ENCODE results near the gene ZNF492. TPM values are rescaled to one million over a fixed set of nuclear protein-coding genes. Genes with fewer than 3 reads are reported as not detected.

ZNF492 gene
- polyA plus RNA-seq (2012; ENCODE audit: insufficient read depth, insufficient read length), result not detected

DNA sequence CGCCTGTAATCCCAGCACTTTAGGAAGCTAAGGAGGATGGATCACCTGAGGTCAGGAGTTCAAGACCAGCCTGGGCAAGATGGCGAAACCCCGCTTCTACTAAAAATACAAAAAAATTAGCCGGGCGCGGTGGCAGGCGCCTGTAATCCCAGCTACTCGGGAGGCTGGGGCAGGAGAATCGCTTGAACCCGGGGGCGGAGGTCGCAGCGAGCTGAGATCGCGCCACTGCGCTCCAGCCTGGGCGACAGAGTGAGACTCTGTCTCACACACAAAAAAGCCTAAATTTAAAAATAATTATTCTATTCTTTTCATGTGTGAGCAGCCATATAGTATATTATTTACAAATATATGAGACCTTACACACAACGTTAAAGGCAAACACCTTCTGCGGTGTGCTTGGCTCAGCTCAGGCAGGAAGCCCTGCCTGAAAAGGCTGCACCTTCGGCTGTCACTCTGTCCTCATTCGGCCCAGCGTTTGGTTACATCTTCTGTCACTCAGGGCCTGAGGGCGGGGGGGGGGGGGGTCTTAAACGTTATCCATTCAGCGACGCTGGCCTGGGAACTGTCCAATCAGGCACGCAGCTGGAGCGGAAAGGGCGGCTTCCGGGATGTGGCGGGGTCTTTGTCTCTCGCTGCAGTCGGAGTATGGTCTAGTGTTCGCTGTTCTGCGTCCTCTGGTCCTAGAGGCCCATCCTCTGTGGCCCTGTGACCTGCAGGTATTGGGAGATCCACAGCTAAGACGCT is at the start of gene ZNF492:
TSS of gene ZNF492 (plus strand) at position 619 of the 744 bp plus-strand sequence. CDS start 19,076 bp downstream, outside the sequence.
- DNase-seq (ENCODE audit: low read depth, low spot score), result peak; percentile 6
- peak within 1 kb of the TSS; percentile 7; the same call in 1 of the 2 replicates for H3K4me3 ChIP-seq (ENCODE audit: low read length)

DNA sequence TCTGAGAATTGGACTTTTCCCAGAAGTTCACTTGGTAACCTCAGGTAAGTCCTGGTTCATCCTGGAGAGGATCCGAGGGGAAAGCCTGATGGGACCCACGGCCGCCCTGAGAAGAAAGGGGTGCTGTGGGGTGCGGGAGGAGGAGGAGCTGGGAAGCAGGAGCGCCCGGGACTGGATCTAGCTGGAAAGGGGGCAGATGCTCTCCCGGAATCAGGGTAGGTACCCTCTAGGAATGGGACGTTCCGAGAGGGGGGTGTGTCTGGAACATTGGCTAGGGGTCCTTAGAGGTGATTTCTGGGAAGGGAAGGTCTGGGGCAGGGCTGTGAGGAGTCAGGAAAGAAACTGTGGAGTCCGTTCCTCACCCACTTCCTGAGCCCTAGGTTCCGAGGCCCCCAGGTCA is 38.7 kb upstream of the ZNF492 start:
- no peak for DNase-seq (ENCODE audit: low read depth, low spot score)

DNA sequence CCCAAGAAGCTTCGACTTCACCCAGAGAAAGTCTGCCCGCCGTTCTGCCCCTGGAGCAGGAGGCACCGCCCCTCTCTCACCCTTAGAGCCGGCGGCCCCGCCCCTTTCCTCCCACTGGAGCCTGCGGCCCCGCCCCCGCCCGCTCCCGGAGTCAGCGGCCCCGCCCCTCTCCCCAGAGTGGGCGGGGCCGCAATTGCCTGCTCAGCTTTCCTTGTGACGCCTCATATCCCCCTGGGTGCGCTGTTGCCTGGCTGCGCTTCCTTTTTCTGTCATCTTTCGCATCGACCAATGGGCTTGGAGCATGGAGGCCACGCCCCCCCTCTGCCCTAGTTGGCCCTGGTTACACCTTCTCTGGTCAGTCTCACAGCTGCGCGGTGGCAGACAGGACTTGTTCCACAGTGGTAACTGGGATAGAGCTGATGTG is 38.2 kb upstream of the ZNF492 start:
- DNase-seq (ENCODE audit: low read depth, low spot score), result no peak
- no peak overlapping the region for H3K4me3 ChIP-seq (ENCODE audit: low read length)

More for the DNA sequence above, 38.7 kb upstream of the ZNF492 start:
- no peak overlapping the region for H3K4me3 ChIP-seq (ENCODE audit: low read length)

DNA sequence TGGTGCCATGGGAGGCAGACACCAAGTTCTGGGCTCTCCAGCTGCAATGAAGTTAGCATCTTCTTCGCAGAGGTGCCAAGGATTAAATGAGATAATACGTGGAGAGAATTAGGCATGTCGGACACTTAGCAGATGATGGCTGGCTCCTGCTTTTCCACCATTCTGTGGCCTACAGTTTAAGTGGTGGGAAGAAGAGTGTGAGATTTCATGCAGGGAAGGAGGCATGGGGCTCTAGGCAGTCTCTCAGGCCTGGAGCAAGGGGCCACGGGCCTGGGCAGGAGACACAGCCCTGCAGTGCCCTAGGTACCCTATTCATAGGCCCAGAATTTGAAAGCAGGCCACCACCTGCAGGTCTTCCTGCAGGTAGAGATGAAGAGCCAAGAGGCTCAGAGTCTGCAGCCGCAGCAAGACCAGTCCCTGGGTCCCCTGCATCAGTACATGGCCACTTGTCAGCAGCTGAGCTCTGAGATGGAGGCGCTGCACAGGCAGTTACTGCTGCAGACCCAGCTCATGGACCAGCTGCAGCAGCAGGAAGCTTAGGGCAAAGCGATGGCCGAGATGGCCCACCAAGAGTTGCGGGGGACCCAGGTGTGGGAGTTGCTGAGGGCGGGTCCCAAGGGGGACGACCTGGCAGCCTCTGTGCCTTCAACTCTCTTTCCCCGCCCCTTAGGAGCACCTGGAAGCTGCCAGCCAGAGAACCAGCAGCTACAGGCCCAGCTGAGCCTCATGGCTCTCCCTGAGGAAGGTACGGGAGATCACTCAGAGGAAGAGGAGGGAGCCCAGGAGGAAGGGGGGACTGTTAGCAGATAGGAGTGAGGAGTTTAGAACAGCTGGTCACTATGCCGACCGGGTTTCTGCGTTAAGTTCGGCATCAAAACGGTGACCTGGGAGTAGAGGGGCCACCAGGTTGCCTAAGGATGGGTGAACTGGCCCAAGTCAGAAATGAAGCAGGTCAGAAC is 33.2 kb upstream of the ZNF492 start:
- no peak for DNase-seq (ENCODE audit: low read depth, low spot score)
- no peak overlapping the region for H3K4me3 ChIP-seq (ENCODE audit: low read length)

DNA sequence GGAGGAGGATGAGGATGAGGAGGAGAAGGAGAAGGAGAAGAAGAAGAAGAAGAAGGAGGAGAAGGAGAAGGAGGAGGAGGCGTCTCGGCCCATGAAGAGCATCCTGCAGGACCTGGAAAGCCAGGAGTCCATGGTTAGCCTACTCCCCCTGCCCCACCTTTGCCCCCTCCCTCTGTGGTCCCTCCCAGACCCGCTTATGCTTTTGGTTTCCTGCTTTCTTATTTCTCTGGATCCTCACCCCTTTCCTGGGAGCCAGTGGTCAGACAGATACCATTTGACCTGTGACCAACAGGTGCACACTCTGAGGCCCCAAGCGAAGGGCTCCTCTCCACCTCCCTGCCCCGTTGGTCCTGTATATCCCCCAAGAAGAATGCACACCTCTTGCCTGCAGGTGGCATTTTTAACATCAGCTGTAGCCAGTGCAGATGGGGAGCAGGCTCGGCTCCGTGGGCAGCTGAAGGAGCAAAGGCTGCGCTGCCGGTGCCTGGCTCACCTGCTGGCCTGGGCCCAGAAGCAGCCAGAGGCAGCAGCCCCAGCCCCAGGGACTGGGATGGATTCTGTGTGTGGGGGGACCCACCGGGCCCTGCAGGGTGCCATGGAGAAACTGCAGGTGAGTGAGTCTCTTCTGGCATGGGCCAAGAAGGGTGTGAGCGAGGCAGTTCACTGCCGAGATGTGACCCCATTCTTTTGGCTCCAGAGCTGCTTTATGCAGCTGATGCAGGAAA is 32.1 kb upstream of the ZNF492 start:
- DNase-seq (ENCODE audit: low read depth, low spot score), result no peak
- H3K4me3 ChIP-seq (ENCODE audit: low read length), result no peak overlapping the region

DNA sequence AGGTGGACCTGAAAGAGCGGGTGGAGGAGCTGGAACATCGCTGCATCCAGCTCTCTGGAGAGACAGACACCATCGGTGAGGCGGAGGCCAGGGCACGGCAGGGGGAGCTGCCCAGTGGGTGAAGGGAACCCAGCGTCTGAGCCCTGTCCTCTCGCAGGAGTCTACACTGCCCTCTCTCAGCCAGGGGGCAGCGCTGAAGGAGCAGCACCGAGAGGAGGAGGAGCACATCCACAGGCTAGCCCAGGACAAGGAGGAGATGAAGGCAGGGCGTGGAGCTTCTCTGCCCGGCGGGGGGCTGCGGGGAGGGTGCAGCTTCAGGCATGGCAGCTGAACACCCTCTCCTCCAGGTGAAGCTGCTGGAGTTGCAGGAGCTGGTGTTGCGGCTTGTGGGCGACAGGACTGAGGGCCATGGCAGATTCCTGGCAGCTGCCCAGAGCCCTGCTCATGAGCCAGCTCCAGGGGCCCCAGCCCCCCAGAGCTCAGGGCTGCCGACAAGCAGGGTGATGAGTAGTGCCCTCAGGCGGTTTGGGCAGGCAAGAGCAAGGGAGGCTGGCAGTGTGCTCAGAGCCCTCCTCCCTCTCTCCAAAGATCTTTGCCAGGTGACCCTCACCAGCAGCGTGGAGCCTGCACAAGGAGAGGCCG is 31.4 kb upstream of the ZNF492 start:
- H3K4me3 ChIP-seq (ENCODE audit: low read length), result no peak overlapping the region
- DNase-seq (ENCODE audit: low read depth, low spot score), result no peak

DNA sequence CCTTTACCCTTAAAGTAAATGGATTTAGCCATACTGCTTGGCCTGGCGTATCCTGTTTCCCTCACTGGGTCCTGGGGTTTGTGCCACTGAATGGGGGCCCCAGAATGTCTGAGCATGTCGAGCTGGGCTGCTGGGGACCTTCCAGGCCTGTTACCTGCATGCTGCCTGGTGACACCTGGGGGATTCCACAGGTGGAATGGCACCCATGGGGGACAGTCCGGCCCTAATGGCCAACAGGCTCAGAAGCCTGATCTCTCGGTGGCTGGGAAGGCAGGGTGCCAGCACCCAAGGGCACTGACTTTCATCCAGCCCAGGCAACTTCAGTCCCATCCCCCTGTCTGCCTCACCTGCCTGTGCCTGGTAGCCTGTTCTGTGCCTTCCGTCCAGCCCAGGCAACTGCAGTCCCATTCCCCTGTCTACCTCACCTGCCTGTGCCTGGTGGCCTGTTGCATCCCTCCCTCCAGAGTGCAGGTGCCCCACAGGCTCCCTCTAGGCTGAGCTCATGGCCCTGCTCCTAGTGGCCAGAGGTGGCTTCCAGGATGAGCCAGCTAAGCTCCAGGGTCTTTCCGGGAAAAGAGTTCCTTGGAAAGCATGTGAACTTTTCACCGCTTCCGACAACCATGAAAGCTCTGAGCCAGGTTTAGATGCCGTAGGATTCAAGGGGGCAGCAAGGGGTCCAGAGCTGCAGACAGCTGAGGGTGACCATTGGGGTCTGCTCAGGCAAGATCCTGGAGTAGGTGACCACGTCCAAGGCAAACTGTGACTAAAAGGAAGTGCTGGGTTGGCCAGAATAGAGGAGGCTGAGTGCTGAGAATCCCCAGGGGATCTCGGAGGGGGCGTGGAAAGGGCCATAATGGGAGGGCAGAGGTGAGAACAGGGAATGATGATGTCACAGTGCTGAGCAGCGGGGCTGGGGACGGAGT is 30.3 kb upstream of the ZNF492 start:
- no peak for DNase-seq (ENCODE audit: low read depth, low spot score)
- no peak overlapping the region for H3K4me3 ChIP-seq (ENCODE audit: low read length)

DNA sequence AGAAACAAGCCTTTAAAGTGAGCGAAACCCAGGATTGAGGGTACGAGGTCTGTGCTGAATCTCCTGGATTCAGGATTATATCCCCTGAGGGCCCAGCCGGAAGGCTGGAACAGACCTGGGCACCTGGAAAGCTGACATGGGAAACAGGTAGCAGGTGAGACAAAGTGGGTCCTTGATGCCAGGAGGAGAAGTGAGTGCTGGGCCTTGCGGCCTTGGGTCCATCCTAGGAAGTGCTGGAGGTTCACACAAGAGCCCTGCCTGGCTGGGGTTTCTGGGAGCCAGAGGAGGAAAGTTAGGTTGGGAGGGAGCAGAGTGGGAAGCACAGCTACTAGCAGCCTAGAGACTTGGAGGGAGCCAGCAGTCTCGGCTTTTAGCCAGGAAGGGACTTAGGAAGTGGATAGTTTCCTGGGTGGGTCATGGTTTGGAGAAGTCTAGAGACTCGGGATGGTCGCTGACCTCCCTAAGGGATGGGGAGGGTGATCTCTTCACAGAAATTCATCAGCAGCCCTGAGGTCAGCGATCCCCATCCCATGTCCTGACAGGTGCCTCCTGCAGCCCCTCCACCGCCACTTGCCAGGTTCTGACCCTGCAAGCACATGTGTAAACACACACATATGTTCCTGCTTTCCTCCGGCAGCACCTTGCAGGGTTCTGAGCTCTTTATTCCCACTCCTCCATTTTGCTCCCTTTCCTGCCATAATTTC is 29.4 kb upstream of the ZNF492 start:
- no peak overlapping the region for H3K4me3 ChIP-seq (ENCODE audit: low read length)
- no peak for DNase-seq (ENCODE audit: low read depth, low spot score)

DNA sequence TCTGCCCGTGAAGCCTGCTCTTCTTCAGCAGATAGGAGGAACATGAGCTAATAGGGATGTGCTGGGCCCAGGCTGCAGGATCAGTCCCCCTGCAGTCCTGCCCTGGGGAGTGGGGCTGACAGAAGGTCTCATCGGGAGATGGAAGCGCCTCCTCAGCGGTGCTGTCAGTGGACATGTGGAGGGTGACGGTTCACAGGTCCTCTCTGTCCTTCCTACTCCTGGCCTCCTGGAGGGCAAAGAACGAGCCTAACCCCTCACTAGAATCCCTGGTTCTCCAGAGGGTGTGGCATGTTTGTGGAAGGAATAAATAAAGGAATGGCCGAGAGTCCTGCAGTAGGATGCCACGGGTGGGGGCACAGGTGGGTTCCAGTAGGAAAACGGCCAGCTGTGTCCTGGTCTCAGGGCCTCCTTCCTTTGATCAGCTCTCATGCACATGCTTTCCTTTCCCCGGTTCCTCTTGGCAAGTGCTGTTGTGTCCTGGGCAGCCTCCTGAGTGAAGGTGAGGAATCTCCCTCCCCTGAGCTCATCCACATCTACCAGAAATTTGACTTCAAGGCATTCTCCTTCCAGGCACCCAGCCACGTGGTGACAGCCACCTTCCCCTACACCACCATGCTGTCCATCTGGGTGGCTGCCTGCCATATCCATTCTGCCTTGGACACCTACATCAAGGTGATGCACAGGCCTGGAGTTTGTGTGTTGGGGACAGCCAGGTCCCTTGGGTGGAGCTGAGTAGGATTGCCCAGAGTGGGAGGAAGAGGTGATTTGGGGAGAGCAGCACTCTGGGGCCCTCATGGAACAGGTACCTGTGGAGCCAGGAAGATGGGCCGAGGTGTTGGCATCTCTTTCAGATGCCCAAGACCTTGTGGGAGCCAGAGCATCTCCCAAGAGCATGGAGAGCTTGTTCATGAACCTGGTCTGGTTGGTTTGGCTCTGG is 28.6 kb upstream of the ZNF492 start:
- no peak for DNase-seq (ENCODE audit: low read depth, low spot score)
- H3K4me3 ChIP-seq (ENCODE audit: low read length), result no peak overlapping the region

DNA sequence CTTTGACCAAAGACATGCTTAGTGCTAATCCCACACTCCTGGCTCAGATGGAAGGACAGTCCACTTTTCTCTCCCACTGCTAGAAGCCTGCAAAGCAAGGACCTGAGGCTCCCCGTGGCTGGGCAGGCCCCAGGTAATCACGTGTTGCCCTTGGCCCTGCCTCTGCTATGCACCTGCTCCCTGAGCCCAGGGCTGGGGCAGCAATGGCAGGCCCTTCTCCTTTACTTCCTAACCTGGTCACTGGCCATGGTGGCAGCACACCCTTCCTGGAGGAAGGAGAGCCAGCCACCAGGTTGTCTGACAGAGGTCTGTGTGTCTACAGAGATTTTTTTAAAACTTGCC is 27.9 kb upstream of the ZNF492 start:
- H3K4me3 ChIP-seq (ENCODE audit: low read length), result no peak overlapping the region
- no peak for DNase-seq (ENCODE audit: low read depth, low spot score)

DNA sequence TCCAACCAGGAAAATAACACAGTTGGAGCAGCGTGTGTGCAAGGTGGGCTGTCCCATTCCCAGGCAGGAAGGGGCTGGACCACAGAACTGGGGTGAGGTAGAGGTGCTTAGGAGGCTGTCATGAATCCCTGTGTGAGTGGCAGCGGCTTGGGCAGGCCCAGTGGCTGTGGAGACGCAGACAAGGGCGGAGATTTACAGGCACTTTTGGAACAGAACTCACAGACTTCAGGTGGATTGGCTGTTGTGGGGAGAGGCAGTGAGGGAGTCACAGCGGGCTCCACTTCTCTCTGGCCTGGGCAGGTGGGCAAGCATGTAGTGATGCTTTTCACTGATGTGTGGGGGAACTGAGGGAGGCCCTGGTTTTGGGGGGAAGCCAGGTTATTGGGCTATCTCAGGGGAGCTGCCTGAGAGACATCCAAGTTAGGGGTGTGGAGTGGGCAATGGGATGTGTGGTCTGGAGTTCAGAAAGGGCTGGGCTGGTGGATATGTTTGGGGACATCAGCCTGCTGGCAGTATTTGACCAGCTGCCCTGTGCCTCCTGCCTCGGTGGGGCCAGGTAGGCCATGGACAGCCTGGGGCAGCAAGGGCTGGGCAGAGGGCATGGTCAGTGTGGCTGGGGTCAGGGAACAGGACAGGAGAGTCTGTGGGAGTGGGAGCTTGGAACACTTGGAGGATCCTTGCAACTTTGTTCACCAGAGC is 27.0 kb upstream of the ZNF492 start:
- no peak for DNase-seq (ENCODE audit: low read depth, low spot score)
- H3K4me3 ChIP-seq (ENCODE audit: low read length), result no peak overlapping the region

DNA sequence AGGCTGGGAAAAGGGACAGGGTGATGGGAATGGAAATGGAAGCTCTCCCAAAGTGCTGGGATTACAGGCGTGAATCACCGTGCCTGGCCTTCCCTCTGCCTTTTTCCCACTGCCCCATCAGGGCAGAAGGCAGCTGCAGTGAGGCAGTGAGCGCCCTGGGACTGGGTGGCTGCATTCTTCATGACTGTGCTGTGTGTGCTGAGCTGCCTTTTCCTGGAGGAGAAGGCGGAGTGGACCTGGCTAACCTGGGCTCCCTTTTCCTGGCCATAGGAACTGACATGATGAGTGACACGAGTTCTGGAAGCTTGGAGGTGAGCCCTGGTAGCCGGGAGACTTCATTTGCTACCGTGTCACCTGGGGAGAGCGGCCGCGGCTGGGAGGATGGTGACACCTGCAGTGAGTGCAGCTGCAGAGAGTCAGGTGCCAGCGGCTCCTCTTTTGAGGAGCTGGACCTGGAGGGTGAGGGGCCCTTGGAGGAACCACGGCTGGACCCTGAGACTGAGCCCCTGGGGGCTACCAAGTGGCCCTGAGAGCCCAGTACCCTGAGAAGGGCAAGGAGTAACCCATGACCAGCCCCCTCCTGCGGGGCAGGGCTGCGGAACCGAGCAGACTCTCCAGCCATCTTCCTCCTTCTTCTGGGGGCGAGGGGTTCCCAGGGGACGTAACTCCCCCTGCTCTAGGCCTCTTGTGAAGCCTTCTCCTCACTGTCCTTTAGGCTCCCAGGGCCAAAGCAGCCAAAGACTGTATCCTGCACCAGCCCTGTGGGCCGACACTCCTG is 26.3 kb upstream of the ZNF492 start:
- H3K4me3 ChIP-seq (ENCODE audit: low read length), result no peak overlapping the region
- DNase-seq (ENCODE audit: low read depth, low spot score), result no peak

DNA sequence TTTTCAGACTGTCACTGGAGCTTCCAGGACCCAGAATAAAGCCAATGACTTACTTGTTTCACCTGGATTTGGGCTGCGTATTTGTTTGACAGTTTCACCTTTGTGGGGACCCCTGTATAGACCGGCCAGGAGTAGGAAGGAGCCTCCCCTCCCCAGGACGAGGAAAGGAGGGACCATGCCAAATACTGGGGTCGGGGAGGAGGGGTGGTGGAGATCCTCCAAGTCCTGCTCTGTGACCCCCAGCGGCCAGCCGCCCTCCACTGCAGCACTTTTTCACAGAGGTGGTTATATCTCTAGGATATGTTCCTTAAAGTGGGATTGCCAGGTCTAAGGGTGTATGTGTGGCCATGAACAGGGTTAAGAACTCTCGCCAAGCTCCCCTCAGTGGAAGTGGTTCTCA is 25.7 kb upstream of the ZNF492 start:
- DNase-seq (ENCODE audit: low read depth, low spot score), result no peak
- no peak overlapping the region for H3K4me3 ChIP-seq (ENCODE audit: low read length)

DNA sequence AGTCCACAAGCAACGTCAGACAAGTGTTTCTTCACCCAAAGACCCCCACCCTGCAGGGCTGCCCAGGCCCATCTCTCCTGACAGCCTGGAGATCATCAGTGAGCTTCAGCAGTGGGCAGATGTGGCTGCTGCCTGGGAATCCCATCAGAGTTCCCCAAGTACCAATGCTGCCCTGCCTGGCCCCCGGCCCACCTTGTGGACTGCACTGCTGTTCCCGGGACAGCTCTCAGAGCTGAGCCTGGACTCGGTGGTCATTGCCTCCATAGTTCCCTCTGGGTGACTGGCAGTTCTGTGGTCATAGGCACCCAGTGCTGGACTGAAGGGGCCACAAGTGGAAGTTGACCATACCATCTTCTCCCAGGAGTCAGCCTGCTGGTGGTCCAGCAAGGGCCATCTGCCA is 24.5 kb upstream of the ZNF492 start:
- H3K4me3 ChIP-seq (ENCODE audit: low read length), result no peak overlapping the region
- no peak for DNase-seq (ENCODE audit: low read depth, low spot score)

DNA sequence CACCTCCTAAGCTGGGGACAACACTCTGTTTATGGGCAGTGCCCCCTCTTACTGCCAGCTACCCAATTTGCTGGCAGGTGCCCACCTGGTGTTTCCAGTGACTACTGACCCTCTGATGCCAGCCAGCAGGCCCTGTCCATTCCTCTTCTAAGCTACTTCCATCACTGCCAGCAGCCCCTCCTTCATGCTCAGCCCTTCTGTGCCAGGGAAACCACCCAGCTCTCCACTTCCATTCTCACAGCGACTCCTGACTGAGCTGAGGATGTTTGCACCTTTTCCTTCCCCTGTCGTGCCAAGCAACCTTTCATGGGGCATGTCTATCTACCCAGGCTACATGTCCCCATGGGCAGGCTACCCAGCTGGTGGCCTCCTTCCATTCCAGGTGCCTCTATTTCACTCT is 24.0 kb upstream of the ZNF492 start:
- H3K4me3 ChIP-seq (ENCODE audit: low read length), result no peak overlapping the region
- no peak for DNase-seq (ENCODE audit: low read depth, low spot score)

All from Jurkat, Clone E6-1 (cell line).